CD4-positive, alpha-beta T cell treated with Interleukin-10 for 1 hour (primary cell): Measurements from ENCODE around the gene GOLGA6L9.
"Not testable (repeated sequence)": the region's sequence is repeated elsewhere in the genome, so short reads cannot be mapped to it uniquely, and the experiment has no call there.

Experiments
- DNase-seq: peaks from one replicate; pipeline ENCODE4 v3.0.0-alpha.2; 2020

The GOLGA6L9 gene, protein sequence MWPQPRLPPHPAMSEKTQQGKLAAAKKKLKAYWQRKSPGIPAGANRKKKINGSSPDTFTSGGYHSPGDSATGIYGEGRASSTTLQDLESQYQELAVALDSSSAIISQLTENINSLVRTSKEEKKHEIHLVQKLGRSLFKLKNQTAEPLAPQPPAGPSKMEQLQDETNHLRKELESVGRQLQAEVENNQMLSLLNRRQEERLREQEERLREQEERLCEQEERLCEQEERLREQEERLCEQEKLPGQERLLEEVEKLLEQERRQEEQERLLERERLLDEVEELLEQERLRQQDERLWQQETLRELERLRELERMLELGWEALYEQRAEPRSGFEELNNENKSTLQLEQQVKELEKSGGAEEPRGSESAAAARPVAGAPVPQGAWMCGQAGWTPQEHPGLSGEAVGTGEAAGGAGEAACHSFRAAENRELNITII

DNA sequence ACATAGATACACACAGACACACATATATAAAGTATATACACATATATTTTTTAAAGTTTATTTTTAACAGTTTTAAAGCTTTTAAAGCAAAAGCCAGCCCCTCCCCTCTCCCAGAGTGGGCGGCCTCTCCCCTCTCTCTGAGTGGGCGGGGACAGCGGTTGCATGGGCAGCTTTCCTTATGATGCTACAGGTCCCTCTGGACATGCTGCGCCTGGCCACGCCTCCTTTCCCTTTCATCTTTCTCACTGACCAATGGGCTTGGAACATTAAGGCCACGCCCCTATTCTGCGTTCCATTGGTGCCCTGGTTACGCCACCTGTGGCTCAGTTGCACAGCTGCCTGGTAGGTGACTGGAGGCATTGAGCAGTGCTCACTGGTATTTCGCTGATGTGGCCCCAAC is at the start of gene GOLGA6L9:
Gene GOLGA6L9, plus strand, starts transcription at position 124 of the 400 bp plus-strand sequence. Its CDS starts 264 bp downstream, at position 388.
- DNase-seq = not testable (repeated sequence)

DNA sequence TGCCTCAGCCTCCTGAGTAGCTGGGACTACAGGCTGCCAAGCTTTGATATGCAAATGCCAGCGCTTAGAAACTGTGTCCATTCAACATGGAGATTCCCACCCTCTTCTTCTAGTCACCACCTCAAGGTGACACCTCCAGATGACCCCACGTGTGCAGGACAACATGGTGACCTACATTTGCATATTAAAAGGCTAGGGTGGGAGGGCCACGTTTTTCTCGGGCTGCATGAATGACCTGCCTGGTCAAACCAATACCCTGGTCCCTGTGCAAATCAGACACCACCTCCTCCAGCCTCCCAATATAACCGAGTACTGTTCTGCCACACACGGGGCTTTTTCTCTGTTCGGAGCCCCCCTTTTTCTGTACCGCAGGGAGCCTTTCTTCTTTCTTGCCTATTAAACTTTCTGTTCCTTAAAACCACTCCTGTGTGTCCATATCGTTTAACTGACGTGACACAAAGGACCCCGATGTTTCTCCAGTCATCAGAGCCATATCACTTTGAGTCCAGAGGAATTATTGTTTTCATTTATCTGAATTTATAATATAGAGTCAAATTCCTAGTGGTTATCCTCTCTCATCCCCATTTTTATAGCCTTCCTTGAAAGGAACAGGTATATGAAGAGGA is 48.2 kb upstream of the GOLGA6L9 start:
- DNase-seq = not testable (repeated sequence)

DNA sequence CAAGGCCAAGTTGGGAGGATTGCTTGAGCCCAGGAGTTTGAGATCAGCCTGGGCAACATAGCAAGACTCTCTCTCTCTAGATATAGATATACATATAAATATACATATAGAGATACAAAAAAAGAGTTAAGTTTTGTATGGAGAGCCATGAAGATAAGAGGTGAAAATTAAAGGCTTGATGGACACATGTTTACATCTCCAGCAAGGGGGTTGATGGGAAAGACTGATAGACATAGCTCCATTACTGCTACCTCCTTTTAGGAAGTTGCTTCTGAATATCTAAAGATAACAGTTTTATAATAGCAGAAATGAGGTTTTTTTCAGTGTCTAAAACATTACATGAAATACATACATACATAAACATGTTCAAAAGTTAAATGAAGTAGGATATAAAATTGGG is 42.4 kb upstream of the GOLGA6L9 start:
- not testable (repeated sequence) for DNase-seq

DNA sequence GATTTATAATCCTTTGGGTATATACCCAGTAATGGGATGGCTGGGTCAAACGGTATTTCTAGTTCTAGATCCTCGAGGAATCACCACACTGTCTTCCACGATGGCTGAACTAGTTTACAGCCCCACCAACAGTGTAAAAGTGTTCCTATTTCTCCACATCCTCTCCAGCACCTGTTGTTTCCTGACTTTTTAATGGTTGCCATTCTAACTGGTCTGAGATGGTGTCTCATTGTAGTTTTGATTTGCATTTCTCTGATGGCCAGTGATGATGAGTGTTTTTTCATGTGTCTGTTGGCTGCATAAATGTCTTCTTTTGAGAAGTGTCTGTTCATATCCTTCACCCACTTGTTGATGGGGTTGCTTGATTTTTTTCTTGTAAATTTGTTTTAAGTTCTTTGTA is 39.5 kb upstream of the GOLGA6L9 start:
- not testable (repeated sequence) for DNase-seq

DNA sequence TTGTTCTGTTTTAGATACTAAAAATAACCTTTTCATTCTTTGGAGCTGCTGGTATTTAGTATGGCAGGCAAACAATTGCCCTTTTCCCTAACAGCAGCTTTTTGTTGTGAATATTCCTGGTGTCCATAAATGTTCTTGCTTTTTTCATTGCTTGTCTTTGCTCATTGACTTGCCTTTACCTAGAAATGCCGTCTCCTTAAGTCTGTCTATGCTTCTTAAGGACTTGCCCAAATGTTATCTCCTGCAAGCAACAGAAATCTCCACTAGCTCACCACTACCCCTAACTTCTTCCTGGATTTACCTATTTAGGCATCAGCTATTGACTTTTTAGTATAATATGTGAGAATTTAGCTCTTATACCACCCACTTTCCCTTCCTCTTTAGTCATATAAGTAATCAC is 37.5 kb upstream of the GOLGA6L9 start:
- DNase-seq = not testable (repeated sequence)

DNA sequence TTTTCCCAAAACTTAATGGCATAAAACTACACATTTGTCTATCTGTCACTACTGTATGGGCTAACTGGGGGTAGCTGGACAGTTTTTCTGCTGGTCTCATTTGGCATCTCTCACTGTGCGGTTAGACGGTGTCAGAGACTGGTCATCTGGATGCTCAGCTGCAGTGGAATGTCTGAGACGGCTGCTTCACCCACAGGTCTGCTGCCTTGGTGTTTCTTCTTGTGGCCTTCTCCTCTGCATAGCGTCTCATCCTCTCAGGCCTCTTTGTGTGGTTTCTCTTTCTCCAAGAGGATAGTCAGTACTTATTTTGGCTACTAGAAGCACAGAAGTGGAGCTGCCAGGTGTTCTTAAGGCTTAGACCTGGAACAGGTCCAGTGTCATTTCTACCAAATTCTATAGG is 35.9 kb upstream of the GOLGA6L9 start:
- DNase-seq = no peak

DNA sequence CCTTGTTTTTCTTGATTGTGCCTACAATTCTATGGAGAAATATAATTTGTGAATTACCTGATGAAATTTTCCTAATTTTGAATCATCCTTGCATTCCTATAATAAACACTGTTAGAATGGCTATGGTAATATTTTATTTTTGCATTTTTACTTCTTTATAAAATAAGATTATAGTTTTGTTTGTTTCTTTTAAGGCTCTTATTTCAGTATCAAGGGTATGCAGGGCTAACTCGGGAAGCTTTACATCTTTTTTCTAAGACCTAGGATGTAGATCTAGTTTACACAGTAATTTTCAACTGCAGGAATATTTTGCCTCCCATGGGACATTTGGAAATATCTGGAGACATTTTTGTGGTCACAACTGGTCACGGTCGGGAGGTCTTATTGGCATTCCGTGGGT is 33.8 kb upstream of the GOLGA6L9 start:
- DNase-seq = not testable (repeated sequence)

DNA sequence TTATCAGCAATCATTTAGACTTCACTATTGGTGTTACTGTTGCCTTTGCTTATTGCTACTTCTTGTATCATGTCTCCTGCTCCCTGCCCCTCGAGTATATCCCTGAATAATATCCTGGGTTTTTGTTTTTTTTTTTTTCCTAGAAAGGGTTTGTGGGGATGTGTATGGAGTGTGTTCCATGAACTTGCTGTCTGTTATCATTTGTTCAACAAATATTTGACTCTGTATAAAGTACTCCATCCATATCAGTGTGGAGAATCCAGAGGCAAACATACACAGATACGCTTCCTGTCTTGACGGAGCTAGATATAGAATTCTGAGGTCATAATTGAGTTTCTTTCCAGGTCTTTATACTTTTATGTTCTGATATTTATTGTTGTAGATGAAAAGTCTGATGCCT is 31.8 kb upstream of the GOLGA6L9 start:
- no peak for DNase-seq

DNA sequence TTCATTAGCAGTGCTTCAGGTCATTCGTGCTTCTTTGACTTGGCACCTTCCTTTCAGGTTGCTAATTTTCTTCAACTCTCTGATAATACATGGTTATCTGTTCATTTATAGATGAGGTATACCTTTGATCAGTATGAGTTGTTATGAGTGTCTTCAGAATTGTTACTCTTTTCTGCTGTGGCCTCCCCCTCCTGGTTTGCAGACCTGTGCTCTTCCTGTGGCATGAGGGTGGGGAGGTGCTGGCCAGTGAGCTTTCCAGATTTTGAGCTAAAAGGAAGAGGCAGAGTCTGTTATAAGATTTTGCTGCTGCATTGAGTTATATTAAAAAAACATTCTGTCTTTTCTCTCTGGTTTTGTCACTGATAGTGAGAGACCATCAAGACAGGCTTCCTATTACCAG is 30.8 kb upstream of the GOLGA6L9 start:
- DNase-seq = no peak

DNA sequence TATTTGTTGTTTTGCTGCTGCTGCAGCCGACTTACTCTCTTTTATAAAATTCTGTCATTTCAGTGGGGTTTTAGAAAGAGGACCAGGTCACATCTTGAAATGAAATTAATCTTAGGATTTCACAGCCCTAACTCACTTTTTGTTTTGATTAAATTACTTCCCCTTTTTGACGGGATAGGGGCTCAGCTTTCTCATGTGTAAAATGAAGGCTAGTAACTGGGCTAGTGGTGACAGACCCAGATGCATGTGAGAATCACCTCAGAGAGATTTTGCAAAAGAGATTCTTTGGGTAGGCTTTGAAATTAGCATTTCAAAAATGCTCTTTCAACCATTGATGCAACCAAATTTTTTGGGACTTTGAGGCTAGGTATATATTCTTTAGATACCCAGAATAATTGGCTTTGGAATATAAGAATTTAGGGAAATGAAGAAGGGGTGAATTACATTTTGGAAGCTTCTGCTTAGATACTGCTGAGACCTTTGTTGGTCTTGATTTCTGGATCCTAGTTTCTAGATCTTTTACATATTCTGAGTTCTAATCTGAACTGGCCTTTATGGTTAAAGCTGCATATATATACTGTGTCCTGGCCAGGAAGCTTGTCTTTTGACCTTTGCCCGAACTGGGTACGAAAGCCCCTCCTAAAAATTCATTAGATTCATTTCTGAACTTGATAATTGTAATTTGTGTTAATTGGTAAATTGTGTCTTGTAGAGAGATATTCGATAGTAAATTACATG is 30.1 kb upstream of the GOLGA6L9 start:
- not testable (repeated sequence) for DNase-seq

DNA sequence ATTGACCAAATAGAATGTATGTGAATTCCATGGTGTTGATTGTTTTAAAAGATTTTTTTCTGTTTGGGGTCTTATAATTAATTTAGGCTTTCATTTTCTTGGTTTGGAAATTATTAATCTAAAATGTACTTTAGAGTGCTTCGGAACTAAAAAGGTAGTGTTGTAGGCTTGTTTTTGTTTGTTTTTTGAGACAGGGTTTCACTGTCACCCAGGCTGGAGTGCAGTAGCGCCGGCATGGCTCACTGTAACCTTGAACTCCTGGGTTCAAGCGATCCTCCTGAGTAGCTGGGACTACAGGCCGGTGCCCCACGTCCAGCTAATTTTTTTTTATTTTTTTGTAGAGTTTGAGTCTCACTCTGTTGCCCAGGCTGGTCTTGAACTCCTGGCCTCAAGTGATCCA is 27.7 kb upstream of the GOLGA6L9 start:
- not testable (repeated sequence) for DNase-seq

DNA sequence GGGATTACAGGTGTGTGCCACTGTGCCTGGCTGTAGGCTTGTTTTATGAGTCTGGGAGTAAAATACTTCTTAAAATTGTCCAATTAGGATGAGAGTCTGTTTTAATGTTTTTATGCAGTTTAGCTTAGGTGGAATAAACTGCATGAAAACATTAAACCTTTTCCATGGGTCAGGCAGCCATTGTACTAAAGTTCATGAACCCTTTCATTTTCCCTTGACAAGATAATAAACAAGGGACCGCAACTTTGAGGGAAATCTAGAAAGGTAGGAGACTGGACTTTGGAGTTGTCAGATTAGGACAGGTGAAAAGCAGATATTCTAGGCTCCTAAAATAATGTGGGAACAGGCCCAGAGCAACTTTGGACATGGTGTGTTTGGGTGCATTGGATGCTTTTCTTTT is 27.3 kb upstream of the GOLGA6L9 start:
- DNase-seq = not testable (repeated sequence)

DNA sequence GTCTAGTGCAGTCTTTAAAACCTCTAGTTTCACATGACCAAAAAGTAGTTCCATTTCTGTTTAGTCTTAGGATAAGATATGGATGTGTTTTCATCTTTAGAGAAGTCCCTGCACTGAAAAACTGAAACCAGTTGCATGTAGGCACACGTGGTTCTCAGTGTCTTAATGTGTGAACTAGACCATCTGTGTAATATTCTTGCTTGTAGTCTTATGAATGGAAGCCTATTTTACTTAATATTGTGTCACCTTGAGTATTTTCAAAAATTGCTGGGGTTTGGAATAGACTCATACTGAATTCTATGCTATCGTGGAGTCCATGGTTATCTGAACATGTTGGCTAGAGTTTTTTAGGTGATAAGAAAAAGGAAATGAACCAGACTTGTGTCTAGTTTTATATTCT is 23.4 kb upstream of the GOLGA6L9 start:
- not testable (repeated sequence) for DNase-seq

DNA sequence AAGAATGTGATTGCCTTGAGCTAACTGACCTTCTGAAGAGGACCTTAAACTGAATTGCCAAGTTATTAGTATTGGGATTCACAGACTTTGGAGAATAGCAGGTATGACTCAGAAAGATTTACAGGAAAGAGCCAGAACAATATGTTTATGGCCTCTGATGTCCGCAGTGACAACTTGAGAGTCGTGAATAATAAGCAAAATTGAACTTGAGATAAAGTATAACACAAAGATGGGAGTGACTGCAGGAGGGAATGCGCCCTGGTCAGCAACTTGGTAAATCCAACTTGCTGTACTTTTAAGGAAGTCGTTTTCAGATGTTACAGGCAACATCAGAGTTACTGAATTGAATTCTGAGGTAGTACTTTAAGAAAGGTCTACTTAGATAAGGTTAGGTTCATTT is 19.3 kb upstream of the GOLGA6L9 start:
- not testable (repeated sequence) for DNase-seq

DNA sequence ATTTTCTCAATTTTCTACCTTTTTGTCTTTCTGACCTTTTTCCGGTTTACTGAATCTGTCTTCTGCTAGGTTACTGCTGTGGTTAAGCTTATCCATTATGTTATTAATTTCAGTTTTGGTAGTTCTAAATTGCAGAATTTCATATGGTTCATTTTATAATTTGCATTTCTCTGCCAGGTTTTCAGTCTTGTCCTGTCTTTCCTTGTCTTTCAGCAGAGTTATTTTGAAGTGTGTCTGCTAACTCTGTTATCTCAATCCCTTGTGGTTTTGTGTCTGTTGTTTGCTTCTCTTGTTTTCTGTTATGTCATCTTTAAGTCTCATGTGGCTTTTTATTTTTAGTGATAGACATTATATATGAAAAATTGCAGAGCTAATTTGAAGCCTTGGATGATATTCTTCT is 18.0 kb upstream of the GOLGA6L9 start:
- not testable (repeated sequence) for DNase-seq

DNA sequence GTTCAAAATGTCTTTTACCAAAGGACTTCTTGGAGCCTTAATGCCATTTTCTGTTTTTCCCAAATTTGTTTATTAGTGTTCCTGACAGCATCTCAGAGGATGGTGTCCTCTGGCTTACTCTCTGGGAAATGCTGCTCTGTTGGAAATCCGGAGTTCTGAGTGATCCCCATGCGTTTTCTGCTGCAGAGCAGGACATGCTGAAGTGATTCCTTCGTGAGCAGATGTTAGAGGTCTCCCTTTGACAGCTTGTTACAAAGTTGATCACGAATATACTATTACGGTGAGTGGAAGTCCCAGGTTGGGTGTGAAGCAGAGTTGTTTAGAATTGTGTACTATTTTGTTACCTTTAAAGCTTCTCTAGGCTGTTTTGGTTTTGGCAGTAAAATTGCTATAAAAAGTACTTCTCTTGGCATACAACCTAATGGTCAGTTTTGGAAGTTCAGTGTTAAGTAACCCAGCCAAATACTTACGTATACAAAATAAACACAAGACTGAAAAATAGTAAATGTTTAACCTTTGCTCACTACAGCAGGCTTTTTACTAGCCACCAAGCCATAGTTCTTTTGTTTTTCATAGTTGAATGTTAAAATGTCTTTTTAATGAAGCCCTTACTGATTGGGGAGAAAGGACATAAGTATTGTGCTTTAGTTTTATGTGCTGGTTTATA is 15.0 kb upstream of the GOLGA6L9 start:
- not testable (repeated sequence) for DNase-seq

DNA sequence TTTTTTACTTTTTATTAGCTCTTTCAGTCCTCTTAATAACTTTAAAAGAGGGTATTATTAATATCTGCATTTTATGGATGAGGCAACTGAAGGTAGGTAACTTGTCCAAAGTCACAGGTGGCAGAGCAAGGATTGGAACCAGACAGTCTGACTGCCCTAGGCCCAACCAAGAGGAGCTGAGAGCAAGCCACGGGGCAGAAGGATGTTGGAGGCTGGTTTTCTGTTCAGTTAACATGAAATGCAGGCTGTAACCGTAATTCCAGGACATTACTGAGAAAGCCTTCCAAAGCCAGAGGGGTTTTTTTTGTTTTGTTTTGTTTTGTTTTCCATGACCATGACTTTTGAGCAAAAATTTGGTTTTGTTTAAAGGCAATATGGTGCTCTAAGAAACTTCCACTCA is 9.1 kb upstream of the GOLGA6L9 start:
- DNase-seq = not testable (repeated sequence)

DNA sequence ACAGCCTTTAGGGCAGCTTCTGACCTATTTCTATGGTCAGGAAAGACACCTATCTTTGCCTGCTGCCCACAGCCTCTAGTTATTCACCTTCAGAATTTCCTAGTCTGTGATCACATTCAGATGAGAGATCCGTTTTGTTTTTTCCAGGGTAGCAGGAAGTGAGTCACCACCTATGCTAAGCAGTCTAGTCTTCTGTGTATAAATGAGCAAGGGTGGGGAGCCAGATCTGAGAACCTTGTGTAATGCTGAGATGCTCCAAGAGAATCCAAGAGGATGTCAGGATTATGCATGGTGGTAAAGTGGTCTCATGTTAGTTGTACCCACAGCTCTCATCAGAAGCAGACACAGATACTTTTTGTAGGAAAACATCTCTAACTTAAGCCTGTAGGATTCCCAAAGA is 8.7 kb upstream of the GOLGA6L9 start:
- not testable (repeated sequence) for DNase-seq

DNA sequence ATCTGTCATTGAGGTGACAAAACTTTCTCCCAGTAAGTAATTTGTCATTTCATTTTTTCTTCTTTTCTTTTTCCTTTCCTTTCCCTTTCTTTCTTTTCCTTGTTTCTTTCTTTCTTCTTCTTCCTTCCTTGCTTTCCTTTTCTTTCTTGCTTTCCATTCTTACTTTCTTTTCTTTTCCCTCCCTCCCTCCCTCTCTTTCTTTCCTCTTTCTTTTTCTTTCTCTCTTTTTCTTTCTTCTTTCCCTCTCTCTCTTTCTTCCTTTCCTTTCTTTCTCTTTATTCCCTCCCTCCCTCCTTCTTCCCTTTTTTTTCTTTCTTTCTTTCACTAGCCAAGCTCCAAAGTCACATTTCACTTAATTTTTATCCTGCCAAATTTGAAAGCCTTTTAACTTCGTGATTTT is 2.5 kb upstream of the GOLGA6L9 start:
- DNase-seq = not testable (repeated sequence)

DNA sequence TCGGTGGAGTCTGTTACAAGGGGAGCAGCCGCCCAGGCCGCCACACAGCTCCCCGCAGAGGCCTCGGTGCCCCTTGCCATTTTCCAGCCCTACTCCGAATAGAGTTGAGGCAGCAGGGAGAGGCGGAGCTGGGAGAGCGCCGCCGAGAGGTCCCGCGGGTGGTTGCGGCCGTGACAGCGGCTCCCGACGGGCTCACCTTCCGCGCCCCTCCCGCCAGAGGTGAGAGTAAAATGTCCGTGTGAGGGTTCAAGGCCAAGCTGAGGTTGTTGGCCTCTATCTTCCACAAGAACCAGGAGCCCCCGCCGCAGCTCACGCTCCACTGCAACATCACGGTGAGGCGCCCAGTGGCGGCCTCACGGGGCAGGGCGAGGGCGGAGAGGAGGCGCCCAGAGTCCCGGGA is 15.8 kb downstream of the GOLGA6L9 start:
- DNase-seq = peak; percentile 44

DNA sequence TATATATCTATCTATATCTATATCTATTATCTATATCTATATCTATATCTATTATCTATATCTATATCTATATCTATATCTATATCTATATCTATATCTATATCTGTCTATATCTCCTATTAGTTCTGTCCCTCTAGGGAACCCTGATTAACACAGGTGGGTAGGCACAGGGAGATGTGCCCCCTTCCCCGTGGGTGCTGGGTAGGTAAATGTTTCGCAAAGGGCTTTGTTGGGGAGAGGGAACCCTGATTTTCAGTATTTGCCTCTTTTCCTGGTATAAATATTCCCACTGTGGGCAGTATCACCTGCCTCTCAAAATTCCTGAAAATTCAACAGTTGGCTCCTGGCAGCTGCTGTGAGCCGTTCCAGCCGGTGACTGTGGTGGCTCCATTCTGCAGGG is 27.7 kb downstream of the GOLGA6L9 start:
- not testable (repeated sequence) for DNase-seq

DNA sequence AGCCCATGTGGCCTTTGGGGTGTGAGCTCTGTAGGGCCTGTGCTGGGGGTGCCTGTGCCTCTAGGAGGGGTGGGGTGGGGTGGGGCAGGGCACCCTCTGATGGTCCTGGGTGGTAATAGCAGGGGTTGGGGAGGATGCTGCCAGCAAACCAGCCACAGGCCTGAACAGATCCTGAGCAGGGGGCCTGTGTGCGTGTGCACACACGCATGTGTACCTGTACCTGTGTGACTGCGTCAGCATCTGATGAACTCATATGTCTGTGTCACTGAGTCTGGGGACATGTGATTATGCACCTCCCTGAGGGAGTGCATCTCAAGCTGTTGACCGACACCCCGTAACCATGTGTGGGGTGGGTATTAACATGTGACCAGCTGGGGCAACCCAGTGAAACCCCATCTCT is 36.0 kb downstream of the GOLGA6L9 start:
- DNase-seq = not testable (repeated sequence)

DNA sequence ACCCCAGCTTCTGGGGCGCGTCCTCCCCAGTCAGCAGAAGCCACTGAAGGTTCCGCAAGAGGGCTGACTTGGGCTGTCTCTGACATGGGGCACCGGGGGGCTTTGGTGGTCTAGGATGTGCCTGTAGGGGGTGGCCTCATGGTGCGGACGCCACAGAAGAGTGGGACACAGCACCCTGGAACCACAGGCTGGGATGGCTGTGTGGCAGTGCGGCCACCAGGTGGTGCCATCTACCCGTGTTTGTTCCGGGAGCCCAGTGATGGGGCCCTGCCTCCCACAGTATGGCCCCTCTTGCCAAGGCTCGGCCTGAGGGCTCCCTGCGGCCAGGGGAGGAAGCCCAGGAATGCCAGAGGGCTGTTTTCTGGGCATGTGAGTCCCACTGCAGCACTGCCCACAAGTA is 38.6 kb downstream of the GOLGA6L9 start:
- DNase-seq = peak; percentile 7
